ENCODE results near the gene DDX24.
A peak's percentile ranks its signal among the peaks of the same experiment; 100 is the strongest.
"Not testable (repeated sequence)": the region's sequence is repeated elsewhere in the genome, so short reads cannot be mapped to it uniquely, and the experiment has no call there.

The DDX24 gene

GRCh38 chr14:94079891-94080620 is 946 bp downstream of the DDX24 start:
- DNase-seq: peak; percentile 45

DNA sequence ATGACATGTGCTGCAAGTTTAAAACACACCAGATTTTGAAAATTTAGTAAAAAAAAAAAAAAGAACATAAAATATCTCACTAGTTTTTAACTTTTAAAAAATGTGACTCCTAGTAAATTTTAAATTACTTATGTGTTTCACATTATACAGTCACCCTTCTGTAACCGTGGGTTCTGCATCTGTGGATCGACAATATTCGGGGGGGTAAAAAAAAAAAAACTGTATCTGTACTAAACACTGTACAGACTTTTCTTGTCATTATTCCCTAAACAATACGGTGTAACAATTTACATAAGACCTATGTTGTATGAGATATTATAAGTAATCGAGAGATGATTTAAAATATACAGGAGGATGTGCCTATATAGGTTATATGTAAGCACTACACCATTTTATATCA is 3.2 kb downstream of the DDX24 start:
- DNase-seq: no peak

- no peak for DNase-seq
Observed at GRCh38 chr14:94077111-94077821, 3.7 kb downstream of the DDX24 start.

DNA sequence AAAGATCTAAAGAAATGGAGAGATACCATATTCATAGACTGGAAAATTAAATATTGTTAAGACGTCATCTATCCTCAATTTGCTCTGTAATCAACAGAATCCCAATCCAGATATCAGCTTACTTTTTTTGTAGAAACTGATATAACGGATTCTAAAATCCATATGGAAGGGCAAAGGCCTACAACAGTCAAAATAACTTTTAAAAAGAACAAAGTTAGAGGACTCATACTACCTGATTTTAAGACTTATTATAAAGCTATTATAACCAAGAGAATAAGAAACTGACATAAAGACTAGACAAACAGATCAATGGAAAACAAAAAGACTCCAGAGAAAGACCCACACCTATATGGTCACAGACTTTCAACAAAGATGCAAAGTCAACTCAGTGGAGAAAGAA is 6.0 kb downstream of the DDX24 start:
- DNase-seq: no peak

DNA sequence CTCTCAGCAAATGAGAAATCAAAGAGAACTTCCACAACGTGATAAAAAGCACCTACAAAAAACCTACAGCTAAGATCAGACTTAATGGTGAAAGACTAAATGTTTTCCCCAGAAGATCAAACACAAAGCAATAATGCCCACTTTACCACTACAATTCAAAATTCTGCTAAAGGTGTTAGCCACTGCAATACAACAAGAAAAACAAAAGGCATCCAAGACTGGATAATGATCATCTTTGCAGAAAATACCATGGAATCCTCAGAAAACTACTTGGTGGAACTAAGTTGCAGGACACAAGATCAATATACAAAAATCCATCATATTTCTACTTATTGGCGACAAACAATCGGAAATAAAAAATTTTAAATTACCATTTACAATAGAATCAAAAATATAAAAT is 6.5 kb downstream of the DDX24 start:
- no peak for DNase-seq

DNA sequence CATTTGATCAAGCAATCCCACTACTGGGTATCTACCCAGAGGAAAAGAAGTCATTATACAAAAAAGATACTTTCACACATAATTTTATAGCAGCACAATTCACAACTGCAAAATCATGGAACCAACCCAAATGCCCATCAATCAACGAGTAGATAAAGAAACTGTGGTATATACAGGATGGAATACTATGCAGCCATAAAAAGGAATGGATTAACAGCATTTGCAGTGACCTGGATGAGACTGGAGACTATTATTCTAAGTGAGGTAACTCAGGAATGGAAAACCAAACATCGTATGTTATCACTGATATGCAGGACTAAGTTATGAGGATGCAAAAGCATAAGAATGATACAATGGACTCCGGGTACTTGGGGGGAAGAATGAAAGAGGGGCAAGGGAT is 8.9 kb downstream of the DDX24 start:
- not testable (repeated sequence) for DNase-seq

DNA sequence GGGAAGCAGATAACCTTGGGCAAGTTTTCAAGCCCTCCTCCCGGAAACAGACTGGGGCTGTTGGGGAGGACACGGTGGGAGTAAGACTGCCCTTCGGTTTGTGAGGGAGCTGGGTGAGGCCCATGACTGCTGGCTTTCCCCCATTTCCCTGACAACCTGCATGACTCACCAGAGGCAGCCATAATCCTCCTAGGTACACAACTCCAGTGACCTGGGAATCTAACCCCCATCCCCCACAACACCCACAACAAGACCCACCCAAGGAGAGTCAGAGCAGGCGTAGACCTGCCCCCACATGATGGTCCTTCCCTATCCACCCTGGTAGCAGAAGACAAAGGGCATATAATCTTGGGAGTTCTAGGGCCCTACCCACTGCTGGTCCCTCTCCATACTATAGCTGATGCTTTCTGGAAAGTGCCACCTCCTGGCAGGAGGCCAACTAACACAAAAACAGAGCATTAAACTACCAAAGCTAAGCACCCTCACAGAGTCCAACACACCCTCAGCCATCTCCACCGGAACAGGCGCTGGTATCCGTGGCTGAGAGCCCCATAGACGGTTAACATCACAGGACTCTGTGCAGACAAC is 14.8 kb downstream of the DDX24 start:
- DNase-seq: no peak

- DNase-seq: no peak
Observed at GRCh38 chr14:94062344-94062940, 18.6 kb downstream of the DDX24 start.

DNA sequence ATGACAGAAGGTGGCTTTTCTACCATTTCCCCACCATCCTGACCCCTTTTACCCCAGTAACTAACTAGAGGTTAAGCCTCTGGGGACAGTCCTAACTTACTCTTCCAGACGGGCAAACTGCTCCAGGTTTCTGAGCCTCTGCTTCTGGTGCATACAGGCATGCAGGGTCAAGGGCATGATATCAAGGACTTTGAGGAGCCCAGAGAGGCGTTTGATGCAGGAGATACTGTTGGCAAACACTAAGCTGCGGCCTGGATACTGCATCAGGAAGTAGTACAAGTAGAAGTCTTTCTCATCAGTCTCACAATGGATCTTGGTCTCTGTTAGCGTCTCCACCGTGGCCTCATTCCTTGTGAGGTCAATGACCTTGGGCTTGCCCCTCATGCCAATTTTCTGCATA is 21.0 kb downstream of the DDX24 start:
- DNase-seq: no peak

GRCh38 chr14:94058674-94059138 is 22.3 kb downstream of the DDX24 start:
- DNase-seq: no peak

GRCh38 chr14:94058128-94058673 is 22.8 kb downstream of the DDX24 start:
- no peak for DNase-seq

GRCh38 chr14:94056579-94057308 is 24.3 kb downstream of the DDX24 start:
- peak; percentile 46 for DNase-seq

- no peak for DNase-seq
Observed at GRCh38 chr14:94054936-94055335, 26.1 kb downstream of the DDX24 start.

GRCh38 chr14:94054401-94054800 is 26.6 kb downstream of the DDX24 start:
- DNase-seq: no peak

DNA sequence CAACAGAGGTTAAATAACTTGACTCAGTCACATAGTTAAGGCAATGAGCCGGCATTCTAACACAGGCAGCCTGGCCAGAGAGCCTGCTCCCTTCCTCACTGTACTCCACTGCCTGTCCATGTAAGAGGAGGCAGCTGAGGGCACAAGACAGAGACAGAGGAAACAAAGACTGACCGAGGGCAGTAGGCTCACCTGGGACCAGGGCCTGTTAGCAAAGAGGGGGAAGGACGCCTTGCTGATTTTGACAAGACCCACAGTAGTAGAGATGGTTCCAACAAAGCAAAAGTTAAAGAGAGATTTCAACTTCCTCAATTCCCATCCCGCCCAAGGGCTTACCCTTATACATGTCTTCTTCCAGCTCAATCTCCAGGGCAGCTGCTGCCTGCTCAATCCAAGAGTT is 28.3 kb downstream of the DDX24 start:
- DNase-seq: no peak

DNA sequence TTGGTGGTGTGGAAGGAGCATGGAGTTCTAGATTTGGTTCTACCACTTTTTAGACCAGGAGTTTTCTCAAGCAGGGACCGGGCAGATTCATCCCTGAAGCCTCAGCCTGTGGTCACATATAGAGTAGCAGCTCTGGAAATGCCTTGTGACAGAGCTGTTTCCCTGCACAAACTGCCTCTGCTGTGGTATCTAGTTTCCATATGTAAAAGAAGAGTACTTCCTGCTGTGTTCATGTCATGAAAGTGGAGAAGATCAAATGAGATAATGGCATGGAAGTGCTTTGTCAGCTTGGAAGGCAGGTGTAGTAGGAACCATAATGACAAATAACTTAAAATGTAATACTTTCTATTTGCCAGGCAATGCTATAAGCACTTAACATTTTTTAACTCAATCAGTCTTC is 28.8 kb downstream of the DDX24 start:
- no peak for DNase-seq

GRCh38 chr14:94051779-94052178 is 29.2 kb downstream of the DDX24 start:
- DNase-seq: no peak

DNA sequence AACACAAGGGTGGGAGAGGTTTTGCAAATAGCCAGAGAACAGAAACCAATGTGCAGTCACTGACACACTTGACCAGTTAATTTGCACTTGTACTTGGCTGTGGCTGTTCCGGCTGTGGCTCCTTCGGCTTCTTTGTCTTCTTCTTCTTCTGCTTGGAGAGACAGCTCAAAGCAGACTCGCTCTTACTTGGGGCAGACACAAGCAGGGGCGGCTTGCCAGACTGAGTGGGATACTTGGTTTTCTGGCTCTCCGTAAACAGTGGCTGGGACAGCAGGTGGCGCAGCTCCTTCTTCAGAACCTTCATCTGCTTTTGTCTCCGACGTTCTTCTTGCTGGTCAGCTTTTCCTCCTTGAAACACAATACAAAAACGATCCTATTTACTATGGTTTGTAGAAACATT is 29.9 kb downstream of the DDX24 start:
- DNase-seq: no peak

DNA sequence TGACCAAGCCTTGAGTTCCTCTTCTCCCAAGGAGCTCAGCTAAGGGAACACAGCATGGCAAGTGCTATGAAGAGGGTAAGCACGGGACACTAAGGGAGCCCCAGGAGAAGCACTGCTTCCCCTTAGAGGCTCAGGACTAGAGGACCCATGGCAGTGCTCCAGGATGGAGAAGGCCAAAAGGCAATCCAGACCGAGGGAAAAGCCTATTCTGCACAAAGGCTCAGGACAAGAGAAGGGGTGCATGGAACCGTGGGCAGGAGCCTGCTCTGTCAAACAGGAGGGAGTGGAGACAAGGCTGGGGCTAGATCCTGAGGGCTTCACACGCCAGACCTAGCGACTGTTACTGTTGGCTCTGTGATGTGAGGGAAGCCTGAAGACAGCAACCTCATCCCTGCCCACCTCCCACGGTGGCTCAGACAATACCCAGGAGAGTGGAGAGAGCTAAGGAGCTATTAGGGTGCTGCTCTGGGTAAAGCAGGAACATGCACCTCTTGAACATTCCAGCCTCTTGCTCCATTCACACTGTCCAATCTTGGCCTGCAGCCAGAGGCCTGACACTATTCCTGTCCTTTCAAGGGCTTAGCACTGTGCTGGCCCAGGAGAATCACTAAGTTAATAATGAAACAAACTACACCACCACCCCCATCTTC is 30.6 kb downstream of the DDX24 start:
- DNase-seq: no peak

DNA sequence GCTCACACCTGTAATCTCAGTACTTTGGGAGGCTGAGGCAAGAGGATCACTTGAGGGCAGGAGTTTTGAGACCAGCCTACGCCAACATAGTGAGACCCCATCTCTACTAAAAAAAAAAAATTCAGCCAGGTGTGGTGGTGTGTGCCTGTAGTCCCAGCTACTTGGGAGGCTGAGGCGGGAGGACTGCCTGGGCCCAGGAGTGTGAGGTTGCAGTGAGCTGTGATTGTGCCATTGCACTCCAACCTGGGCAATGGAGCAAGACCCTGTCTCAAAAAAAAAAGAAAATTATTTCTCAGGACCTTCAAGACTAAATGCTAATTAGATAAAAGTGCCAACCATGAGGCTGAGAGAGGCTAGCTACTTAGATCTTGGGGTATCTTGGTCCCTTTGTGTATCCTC is 31.4 kb downstream of the DDX24 start:
- DNase-seq: no peak

DNA sequence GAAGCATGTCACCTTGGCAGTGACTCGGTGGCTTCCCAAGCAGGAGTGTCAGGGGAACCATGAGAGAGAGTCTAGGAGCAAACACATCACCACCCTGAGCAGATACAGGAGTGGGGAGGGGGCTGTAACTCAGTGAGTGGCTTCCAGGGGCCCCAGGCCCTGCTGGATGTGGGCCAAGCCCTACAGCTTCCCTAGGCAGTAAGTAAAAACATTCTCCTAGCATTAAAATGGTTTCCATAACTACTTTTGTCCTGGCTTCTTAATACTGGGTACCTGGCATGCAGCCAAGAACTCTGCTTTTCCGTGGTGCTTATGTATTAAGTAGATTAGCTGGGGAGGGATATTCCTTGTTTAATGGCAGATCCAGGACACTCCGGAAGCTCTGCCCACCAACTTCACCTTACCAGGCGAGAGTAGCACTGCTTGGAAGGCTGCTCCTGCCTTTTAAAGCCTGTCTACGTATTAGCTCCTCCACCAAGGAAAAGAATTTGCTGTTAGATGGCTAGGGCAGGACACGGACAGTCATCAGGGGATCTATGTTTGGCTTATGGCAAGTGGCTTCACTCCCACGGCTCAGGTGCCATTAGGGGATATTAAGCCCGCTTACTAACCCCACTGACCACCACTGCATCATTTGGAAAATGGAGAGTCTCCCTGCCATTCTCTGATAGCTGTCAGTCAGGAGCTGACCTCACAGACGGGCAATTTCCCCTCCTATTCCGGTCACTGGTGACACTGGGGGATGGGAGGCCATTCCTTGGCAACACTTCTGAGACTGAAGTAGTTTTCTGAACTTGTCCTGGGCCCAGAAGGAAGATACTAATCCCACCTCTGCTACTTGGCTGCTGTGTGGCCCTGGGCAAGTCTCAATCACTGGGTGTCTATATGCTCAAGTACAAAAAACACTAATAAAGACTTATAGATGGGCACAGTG is 32.0 kb downstream of the DDX24 start:
- no peak for DNase-seq

Data from CD4-positive, alpha-beta T cell treated with Interleukin-17A for 1 hour (primary cell).